Activated CD4-positive, alpha-beta T cell treated with anti-CD3 and anti-CD28 coated beads for 48 hours (primary cell): Measurements from ENCODE around the gene TMEM51.
"Not testable (repeated sequence)": the region's sequence is repeated elsewhere in the genome, so short reads cannot be mapped to it uniquely, and the experiment has no call there.

Experiments used
- DNase-seq: peaks from one replicate; pipeline ENCODE4 v3.0.0-alpha.2; 2020

The TMEM51 gene

DNA sequence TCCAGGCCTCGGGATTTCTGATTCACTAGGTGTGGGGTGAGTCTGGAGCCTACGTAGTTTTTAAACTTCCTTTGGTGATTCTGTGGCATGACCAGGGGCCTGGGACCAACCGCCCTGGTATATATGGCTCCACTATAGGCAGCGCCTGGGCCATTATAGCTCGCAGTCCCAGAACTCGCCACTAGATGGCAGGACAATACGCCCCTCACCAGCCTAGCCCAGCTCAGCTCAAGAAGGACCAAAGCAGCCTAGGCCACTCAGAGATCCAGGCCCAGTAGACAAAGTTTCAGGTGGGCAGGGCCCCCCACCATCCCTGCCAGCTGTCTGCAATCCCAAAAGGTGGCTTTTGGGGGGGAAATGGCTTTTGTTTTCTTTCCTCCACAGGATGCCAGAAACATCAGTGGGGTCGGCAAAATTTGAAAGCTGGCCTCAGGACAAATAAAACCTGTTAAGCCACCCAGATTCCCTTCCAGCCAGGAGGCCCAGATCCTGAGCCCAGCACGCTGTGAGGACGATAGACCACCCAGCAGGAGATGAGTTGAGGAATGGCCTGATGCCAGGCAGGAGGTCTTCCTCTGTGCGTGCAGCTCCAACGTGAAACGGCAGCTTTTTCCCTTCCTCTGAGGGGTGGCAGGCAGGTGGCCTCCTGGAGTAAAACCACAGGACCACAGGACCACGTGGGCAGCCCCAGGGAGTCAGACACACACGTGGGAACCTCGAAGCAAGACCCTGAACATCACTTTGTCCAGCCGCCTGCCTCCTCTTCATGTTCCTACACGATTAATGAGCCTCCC lies 24.8 kb upstream of the TMEM51 start:
- peak; percentile 83 for DNase-seq

DNA sequence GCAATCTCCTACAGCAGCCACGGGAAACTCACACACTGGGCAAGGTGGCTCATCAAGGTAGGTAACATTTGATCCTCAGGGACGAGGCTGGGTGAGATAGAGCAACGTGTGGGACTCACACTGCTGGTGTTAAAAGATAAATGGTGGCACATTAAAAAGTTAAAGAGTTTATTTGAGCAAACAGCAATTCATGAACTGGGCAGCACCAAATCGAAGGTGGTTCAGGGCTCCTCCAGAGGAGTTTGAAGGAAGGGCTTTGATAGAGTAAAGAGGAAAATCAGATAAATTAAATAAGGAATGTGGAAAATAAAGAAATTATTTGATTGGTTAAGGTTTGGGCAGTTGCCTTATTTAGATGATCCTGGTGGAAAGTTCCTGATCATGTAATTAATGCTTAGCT lies 23.6 kb upstream of the TMEM51 start:
- DNase-seq = no peak

- DNase-seq = no peak
These were observed 22.9 kb upstream of the TMEM51 start for GRCh38 chr1:15130607-15131006.

- no peak for DNase-seq
These were observed 20.6 kb upstream of the TMEM51 start for GRCh38 chr1:15132965-15133364.

GRCh38 chr1:15134285-15134684 lies 19.3 kb upstream of the TMEM51 start:
- DNase-seq = no peak

DNA sequence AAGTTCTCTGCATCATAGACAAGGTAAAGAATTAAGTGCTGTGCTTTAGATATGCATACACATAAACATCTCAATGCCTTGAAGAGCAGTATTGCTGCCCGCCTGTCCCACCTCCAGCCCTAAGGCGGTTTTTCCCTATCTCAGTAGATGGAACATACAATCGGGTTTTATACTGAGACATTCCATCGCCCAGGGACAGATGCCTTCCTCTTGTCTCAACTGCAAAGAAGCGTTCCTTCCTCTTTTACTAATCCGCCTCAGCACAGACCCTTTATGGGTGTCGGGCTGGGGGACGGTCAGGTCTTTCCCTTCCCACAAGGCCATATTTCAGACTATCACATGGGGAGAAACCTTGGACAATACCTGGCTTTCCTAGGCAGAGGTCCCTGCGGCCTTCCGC lies 17.9 kb upstream of the TMEM51 start:
- not testable (repeated sequence) for DNase-seq

GRCh38 chr1:15137809-15138208 lies 15.7 kb upstream of the TMEM51 start:
- no peak for DNase-seq

DNA sequence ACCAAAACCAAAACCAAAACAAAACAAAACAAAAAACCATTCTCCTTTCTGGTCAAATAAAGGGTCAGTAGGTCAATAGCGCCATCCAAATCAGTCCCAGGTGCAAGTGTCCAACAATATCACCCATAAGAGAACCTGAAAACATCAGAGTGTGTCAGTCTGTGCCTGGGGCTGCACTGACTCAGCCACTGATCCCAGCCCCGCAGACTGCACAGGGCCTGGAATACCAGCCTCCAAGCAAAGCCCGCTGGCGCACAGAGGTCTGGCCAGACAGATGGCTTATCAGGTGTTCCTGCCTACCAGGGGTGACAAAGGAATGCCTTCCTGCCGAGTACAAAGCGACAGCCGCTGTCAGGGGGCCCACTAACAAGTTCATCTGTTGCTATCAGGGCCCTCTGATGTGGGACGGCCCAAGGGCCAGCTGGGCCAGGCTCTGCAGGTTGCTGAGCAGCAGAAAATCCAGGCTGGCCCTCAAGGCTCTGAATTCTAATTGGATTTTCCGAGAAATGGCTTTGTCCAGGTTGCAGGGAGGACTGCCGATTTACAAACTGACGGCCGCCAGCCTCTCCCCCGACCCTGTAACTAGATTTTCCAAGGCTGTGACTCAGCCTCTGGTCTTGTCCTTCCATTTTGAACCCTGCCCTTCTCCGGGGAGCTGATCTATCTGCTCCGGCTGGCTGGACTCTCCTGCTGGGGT lies 13.7 kb upstream of the TMEM51 start:
- DNase-seq = no peak

DNA sequence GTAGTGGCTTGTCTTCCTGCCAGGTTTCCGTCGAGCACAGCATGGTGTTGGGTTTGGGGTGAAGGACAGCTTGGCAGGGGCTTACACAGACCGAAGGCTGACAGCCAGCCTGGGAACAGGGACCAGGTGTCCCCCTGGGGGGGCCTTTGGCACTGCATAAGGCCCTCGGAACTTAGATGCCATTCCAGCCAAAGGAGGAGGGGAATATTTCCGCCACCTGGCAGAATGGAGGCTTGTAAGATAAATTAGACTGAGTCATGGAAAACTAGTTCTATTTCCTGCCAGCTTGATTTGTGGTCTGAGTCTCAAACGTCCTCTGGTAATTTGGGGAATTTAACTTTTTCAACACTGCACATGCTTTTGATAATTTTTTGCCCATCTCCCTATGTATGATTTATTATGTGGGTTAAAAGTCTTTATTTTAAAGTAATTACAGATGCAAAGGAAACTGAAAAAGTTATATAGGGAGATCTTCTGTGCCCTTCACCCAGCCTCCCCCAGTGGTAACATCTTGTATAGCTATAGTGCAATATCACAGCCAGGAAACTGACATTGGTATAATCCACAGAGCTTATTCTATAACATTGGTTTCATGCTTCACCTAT lies 11.5 kb upstream of the TMEM51 start:
- no peak for DNase-seq

- no peak for DNase-seq
These were observed 8.2 kb upstream of the TMEM51 start for GRCh38 chr1:15145327-15145726.

DNA sequence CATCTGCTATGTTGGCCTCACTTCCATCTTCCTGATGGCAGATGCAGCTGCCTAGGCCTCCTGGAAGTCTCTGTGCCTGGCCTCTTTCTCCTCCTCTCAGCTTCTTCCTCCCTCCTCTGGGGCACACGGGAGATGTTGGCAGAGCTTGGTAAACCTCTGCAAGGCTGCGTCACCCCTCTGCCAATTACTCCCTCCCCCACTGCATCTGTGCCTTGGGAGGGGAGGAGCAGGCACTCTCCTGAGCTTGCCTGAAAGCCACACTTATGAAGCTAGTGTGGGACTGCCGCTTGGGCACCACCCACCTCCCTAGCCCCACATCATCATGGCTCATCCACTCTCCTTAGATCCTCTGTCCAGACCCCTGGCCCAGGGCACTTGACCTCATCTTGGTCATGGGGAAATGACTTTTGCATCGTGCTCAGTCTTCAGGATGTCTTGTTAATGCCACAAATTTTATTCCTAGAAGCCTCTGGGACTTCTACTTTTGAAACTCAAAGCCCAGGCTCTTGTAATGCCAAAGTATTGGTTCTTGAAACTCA lies 7.3 kb upstream of the TMEM51 start:
- no peak for DNase-seq

- no peak for DNase-seq
These were observed 6.6 kb upstream of the TMEM51 start for GRCh38 chr1:15146971-15147376.

DNA sequence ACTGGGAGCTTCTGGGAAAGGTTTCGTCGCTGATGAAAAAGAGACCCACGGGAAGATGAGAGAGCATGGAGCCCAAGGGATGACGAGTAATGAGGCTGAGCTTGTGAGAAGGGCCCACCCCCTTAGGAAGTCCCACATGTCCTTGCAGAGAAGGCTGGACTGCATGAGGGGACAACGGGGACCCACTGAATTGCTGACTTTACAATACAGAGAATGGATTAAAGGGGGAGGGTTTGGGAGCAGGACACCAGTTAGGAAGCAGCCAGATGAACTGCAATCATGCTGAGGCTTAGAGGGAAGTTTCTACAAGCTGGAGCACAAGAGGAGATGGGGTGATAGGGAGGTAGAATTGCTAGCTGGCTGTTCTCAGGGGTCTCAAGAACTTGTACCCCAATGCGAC lies 5.5 kb upstream of the TMEM51 start:
- DNase-seq = no peak

GRCh38 chr1:15148475-15148874 lies 5.1 kb upstream of the TMEM51 start:
- DNase-seq = no peak

DNA sequence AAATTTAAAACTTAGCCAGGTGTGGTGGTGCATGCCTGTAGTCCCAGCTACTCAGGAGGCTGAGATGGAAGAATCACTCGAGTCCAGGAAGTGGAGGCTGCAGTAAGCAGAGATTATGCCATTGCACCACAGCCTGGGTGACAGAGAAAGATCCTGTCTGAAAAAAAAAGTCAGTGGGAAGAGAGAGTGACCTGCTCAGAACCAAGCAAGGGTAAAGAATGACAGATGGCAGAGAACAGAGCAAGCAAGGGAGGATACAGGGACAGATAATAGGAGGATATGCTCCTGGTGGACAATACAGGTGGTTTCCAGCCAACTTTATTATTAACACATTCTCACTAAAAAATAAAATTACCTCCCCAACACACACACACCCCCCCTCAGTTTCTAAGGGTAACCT lies 4.6 kb upstream of the TMEM51 start:
- DNase-seq = no peak

- no peak for DNase-seq
These were observed 3.2 kb upstream of the TMEM51 start for GRCh38 chr1:15150376-15150775.

GRCh38 chr1:15151377-15151806 lies 2.2 kb upstream of the TMEM51 start:
- DNase-seq = no peak

GRCh38 chr1:15151871-15152270 lies 1.7 kb upstream of the TMEM51 start:
- no peak for DNase-seq

DNA sequence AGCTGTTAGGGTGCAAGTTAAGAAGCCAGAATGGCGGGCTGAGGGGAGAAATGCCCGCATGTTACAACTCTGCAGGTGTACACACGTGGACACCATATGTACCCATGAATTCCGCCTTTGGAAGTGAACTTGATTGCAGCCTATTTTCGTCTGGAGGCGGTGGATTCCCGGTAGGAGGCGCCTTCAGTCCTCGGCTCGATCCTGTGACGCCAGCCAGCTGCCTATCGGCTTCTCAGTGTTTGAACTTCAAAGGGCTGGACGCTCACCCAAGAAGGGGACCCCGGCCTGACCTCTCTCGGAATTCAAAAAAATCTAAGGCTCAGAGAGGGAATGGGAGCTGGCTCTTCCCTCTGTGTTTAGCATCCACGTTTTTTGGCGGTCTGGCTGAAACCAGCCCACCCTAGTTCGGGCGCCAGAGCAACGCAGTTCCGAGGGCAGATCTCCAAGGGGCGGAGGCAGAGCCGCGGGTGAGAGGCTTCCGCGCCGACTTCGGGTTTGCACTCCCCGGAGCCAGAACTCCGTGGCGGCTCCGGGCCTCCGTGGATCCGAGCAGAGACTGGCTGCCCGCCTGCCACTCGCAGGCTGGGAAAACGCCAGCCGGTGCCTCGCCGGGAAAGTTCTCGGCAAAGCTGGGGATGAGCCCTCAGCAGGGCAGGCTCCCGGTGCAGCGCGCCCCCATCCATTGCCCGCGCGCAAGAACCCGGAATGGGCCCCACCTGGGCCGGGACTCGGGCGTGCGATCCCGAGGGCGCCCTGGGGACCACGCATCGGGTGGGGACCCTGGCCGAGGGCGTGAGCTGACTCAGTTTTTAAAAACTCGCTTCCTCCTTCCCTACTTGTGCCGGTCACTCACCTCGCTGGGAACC lies 996 bp upstream of the TMEM51 start:
- peak; percentile 31 for DNase-seq

DNA sequence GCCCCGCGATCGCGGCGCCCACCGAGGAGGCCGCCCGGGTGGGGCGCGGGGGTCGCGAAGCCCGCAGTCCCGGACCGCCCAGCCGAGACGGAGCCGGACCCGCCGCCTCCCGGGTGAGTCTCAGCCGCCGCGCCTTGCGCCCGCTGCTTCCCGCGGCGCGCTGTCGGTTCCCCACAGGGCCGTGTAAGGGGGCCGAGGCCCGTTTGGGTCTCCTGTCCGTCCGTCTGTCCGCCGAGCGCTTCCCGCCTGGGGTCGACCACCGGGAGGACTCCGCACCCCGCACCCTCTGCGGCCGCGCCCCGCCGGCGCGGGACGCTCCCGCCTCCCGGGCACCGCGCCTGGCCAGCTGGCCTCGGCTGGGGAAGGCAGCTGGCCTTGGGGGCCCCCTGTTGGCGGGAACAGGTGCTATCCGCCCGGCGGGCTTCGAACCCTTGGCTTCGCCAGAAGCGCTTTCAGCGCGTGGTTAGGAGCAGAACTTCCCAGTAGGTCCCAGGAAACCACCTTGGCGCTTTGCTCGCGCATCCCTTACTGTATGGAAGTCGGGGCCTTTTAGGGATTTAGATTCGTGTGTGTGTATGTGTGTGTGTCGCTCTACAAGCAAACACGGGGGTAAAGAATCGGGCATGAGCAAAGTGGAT lies 414 bp downstream of the TMEM51 start:
- DNase-seq = peak; percentile 64

DNA sequence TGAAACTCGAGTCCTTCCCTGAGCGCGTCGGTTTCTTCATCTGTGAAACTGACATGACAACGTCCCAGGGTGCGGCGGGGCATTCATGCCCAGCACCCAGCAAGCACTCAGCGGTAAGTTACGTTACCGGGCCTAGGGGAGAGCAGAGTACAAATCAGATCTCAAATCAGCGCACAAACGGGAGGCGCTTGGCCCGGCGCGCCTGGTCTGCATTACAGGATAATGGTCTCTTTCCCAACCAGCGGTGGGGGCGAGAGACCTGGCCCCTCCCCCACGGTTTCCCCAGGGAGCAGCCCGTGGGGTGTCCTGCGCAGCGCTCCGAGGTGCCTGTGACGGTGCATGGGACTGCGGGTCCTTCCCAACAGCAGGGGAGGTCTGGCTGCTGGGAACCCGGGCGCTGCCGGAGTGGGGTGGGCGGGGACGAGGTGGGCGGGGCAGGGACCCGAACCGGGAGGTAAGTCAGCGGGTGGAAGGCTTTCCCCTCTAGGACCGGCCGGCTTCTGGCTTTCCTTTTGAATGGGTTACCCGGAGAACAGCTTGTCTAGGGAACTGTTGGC lies 1.0 kb downstream of the TMEM51 start:
- peak; percentile 19 for DNase-seq

DNA sequence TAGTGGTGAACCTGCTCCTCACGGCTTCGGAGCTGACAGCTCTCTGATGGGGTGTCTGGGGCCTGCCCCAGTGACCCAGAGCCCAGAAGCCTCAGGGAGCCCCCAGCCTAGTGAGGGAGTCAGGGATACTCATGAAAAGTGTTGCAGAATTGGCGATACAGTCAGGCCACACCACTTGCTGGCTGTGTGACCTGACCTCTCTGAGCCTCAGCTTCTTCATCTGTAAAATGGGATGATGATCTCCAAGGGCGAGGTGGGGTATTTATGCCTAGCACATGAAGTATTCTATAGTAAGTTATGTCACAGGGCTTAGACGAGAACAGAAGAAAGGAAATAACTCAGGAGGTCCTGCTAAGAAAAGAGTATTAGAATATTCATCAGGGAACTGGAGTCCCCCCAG lies 1.6 kb downstream of the TMEM51 start:
- DNase-seq = no peak
